HepG2 (cell line): ENCODE results near the gene GRIN2C. TPM values are rescaled to one million over a fixed set of nuclear protein-coding genes. Genes with fewer than 3 reads are reported as not detected.
A peak's percentile ranks its signal among the peaks of the same experiment; 100 is the strongest.

Source experiments
- ATAC-seq: fragments of 200-7000 bp; cut with Tn5 transposase; 3 replicates; pipeline ENCODE4 v1.9.1; 2020; ENCODE audit warnings: mild to moderate bottlenecking, moderate library complexity
- BruUV-seq: library from RNA; stranded (reverse); fragments of 400-500 nt; replicated peaks from 2 replicates; lab custom pipeline; 2021; lab: Mats Ljungman, UMichigan
- CTCF ChIA-PET: fragments of 300-600 bp; formaldehyde crosslinking; extraction: SDS; loops from one replicate; lab custom pipeline; 2021; ENCODE audit warnings: low total read pairs, inconsistent platforms, low intra/inter-chr PET ratio; lab: Yijun Ruan, JAX
- POLR2A ChIA-PET: fragments of 350-600 bp; sonication (Branson Sonifier 250); formaldehyde crosslinking; loops from one replicate; lab custom pipeline; 2020; ENCODE audit warnings: antibody characterized with exemption, inconsistent platforms; lab: Yijun Ruan, JAX
- DNase-seq: peaks from one replicate; pipeline ENCODE4 v3.0.0-alpha.2; 2015; ENCODE audit warnings: low spot score
- FAIRE-seq: peaks from 3 replicates; lab custom pipeline; 2011; peaks lifted over from hg19 to GRCh38; lab: Jason Lieb, UNC
- H2AFZ ChIP-seq: one replicate; pipeline ENCODE4 v1.6.1; 2011; ENCODE audit warnings: low read length, inconsistent platforms
- H3K27ac ChIP-seq: fragments of 300-600 bp; 3 replicates; pipeline ENCODE4 v1.8.0; 2011; ENCODE audit warnings: mixed run types, mild to moderate bottlenecking, mixed read lengths, low read length, inconsistent platforms; ENCODE audit not compliant: insufficient read depth; ENCODE audit errors: extremely low read length
- H3K27me3 ChIP-seq, 2 experiments: fragments of 200-600 bp in 1 of 2; 2 replicates in 1 of 2; 3 replicates in 1 of 2; pipeline versions ENCODE4 v1.6.0 to v1.8.0; 2011; ENCODE audit warnings: low read length in 2 of 2, mild to moderate bottlenecking in 2 of 2, moderate library complexity in 2 of 2, inconsistent platforms in 1 of 2; ENCODE audit not compliant: insufficient read depth in 2 of 2, control insufficient read depth in 1 of 2
- H3K36me3 ChIP-seq, 2 experiments: fragments of 200-600 bp in 1 of 2; replicated peaks in 1 of 2; 2 replicates in 1 of 2; 3 replicates in 1 of 2; pipeline versions ENCODE4 v1.5.1 to v1.8.0; 2011; ENCODE audit warnings: low read length in 2 of 2, inconsistent platforms in 1 of 2; ENCODE audit not compliant: insufficient read depth in 2 of 2, control insufficient read depth in 1 of 2
- H3K4me1 ChIP-seq: 2 replicates; pipeline ENCODE4 v1.5.1; 2012; ENCODE audit warnings: low read length, inconsistent platforms; ENCODE audit not compliant: insufficient read depth
- H3K4me2 ChIP-seq: 2 replicates; pipeline ENCODE4 v1.6.0; 2011; ENCODE audit warnings: low read depth, low read length, inconsistent platforms
- H3K4me3 ChIP-seq, 3 experiments: fragments of 200-600 bp in 1 of 3; sonication (generic), shearing (Covaris generic) in 1 of 3; replicated peaks in 1 of 3; 2 replicates each; pipeline ENCODE4 v1.5.1; 2011 to 2016; ENCODE audit warnings: low read length in 3 of 3, inconsistent platforms in 2 of 3, low read depth in 2 of 3, mild to moderate bottlenecking in 2 of 3, control low read depth in 1 of 3, mixed read lengths in 1 of 3; ENCODE audit not compliant: insufficient read depth in 1 of 3
- H3K79me2 ChIP-seq: one replicate; pipeline ENCODE4 v1.6.1; 2011; ENCODE audit warnings: low read length, inconsistent platforms; ENCODE audit not compliant: insufficient read depth
- H3K9ac ChIP-seq: 2 replicates; pipeline ENCODE4 v1.6.0; 2011; ENCODE audit warnings: mild to moderate bottlenecking, low read depth, low read length, inconsistent platforms; ENCODE audit not compliant: insufficient read depth
- H3K9me3 ChIP-seq: 2 replicates; pipeline ENCODE4 v1.5.1; 2012; ENCODE audit warnings: mild to moderate bottlenecking, low read length
- H4K20me1 ChIP-seq: 2 replicates; pipeline ENCODE4 v1.6.0; 2011; ENCODE audit warnings: inconsistent platforms, mild to moderate bottlenecking, low read length, moderate library complexity; ENCODE audit not compliant: insufficient read depth
- AKAP8 ChIP-seq: sonication (generic); formaldehyde crosslinking; IDR thresholded peaks from 2 replicates; pipeline ENCODE4 v1.5.1; 2020; ENCODE audit warnings: mild to moderate bottlenecking, missing genetic modification reagents
- NBN ChIP-seq: fragments of 450-650 bp; conservative IDR thresholded peaks from 2 replicates; pipeline ENCODE4 v1.6.1; 2017
- NR2F1 ChIP-seq, 2 experiments: fragments of 450-650 bp in 1 of 2; formaldehyde crosslinking in 1 of 2; IDR thresholded peaks; 2 replicates each; pipeline versions ENCODE4 v1.5.0 to v1.6.1; 2016 to 2020; ENCODE audit warnings: mild to moderate bottlenecking in 1 of 2, missing compliant biosample characterization in 1 of 2, missing genetic modification reagents in 1 of 2, moderate library complexity in 1 of 2
- RBM39 ChIP-seq: fragments of 200-400 bp; formaldehyde crosslinking; IDR thresholded peaks from one replicate; pipeline ENCODE4 v1.6.1; 2018; ENCODE audit warnings: antibody characterized with exemption, mild to moderate bottlenecking, low read depth, low read length; ENCODE audit not compliant: poor library complexity, severe bottlenecking
- SOX13 ChIP-seq, 3 experiments: fragments of 450-650 bp in 1 of 3; sonication (generic) in 1 of 3; formaldehyde crosslinking in 1 of 3; IDR thresholded peaks in 2 of 3; conservative IDR thresholded peaks in 1 of 3; 2 replicates each; pipeline versions ENCODE4 v1.5.0 to v1.6.1; 2016 to 2020; ENCODE audit warnings: antibody characterized with exemption in 1 of 3, mild to moderate bottlenecking in 1 of 3, missing compliant biosample characterization in 1 of 3, missing genetic modification reagents in 1 of 3, moderate library complexity in 1 of 3
- ZNF329 ChIP-seq: sonication (generic); formaldehyde crosslinking; IDR thresholded peaks from 2 replicates; pipeline ENCODE4 v1.9.0; 2021; ENCODE audit warnings: low read depth, mild to moderate bottlenecking, missing genetic modification reagents
- WGBS: methylation state at CpG from one replicate; pipeline ENCODE4 v1.1.6; 2017; ENCODE audit warnings: low lambda C conversion rate; 5-methylcytosine and 5-hydroxymethylcytosine counted together
- in situ Hi-C: cut with HindIII; loops from 2 replicates; pipeline ENCODE4 v1.10.0; 2017; ENCODE audit warnings: low pct_unique_long_range_greater_than_20kb; ENCODE audit not compliant: extremely low pct_ligation_motif_present
- intact Hi-C: fragments of 100-400 bp; cut with micrococcal nuclease; formaldehyde crosslinking; loops from one replicate; pipeline ENCODE4 v1.10.0; 2022; ENCODE audit not compliant: unreplicated experiment
- polyA plus RNA-seq, 8 experiments: library from polyadenylated mRNA; depleted of rRNA in 3 of 8; stranded (reverse) in 7 of 8; unstranded in 1 of 8; fragments of >200 nt; fragmentation: Illumina TruSeq in 4 of 8; extraction: Trizol in 4 of 8; gene quantifications; 2 replicates each; pipeline versions ENCODE4 v1.2.1 to v1.2.3, GENCODE V29; 2011 to 2016; ENCODE audit warnings: low read depth in 4 of 8, missing spikeins in 1 of 8, mixed read lengths in 1 of 8; ENCODE audit not compliant: insufficient read depth in 1 of 8
- total RNA-seq, 5 experiments: library from RNA; depleted of rRNA; stranded (reverse); fragments of >200 nt; fragmentation: Illumina TruSeq; extraction: Trizol; gene quantifications; 2 replicates each; pipeline ENCODE4 v1.2.3, GENCODE V29; 2016; ENCODE audit warnings: low read depth in 1 of 5
- TF ChIP-seq, protein P1 (sequence below): sonication (generic); formaldehyde crosslinking; conservative IDR thresholded peaks from 2 replicates; pipeline ENCODE4 v1.8.0; 2022; ENCODE audit warnings: mild to moderate bottlenecking, moderate library complexity, missing genetic modification reagents
- TF ChIP-seq, protein P2 (sequence below): sonication (generic); formaldehyde crosslinking; IDR thresholded peaks from 2 replicates; pipeline ENCODE4 v1.4.0; 2020; ENCODE audit warnings: missing genetic modification reagents
- TF ChIP-seq, protein P3 (sequence below): sonication (generic); formaldehyde crosslinking; IDR thresholded peaks from 2 replicates; pipeline ENCODE4 v1.4.0; 2020; ENCODE audit warnings: mild to moderate bottlenecking, low read depth, missing genetic modification reagents
- TF ChIP-seq, protein P4 (sequence below): sonication (generic); formaldehyde crosslinking; IDR thresholded peaks from 2 replicates; pipeline ENCODE4 v1.8.0; 2022; ENCODE audit warnings: missing genetic modification reagents, mild to moderate bottlenecking, inconsistent platforms, borderline replicate concordance
- TF ChIP-seq, protein P5 (sequence below): sonication (generic); formaldehyde crosslinking; IDR thresholded peaks from 2 replicates; pipeline ENCODE4 v1.8.0; 2022; ENCODE audit warnings: mild to moderate bottlenecking, missing genetic modification reagents
- TF ChIP-seq, protein P6 (sequence below): sonication (generic); formaldehyde crosslinking; IDR thresholded peaks from 2 replicates; pipeline ENCODE4 v1.4.0; 2020; ENCODE audit warnings: missing genetic modification reagents

Gene GRIN2C
- total and polyA plus RNA-seq, 2 of the 13 experiments (the other 11 are each of a cell fraction or from before 2014, with no cell fraction given) = 0.03 to 0.11 TPM

DNA sequence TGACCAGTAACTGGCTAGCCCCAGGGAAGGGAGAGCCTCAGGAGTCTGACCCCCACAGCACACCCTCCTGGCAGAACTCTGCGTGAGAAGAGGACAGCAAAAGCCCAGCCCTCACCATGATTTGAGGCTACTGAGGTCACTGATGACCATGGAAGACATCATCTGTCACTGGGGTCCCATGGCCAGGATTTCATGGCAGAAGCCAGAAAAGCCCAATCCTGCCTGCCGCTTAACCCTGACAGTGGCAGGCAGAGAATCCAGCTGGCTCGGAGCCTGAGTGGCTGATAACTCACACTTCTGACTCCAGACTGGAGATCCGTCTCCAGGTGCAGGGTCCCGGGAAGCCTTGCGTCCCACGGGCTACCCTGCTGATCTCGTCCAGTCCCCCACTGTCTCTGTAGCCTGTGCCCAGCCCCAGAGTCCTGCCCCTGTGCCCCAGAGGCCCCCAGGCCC lies 17.5 kb downstream of the GRIN2C start:
- ATAC-seq (peak; percentile 42), DNase-seq (no peak), FAIRE-seq (peak; percentile 23)
- Histone ChIP-seq H3K4me1 (peaks cover 16% of the 10 kb centered on the region), H3K36me3 (no peaks in the 10 kb centered on the region), H4K20me1 (no peaks in the 10 kb centered on the region), H2AFZ (no peak overlapping the region), H3K9me3 (no peaks in the 10 kb centered on the region), H3K79me2 (no peaks in the 10 kb centered on the region), H3K4me3 (peak overlapping the region; percentile 23 to 71 (median 26); a peak in 3 of 6 replicates), H3K27me3 (peaks cover 0 to 8% of the 10 kb centered on the region in 2 experiments; a peak in 1 of 5 replicates), H3K9ac (peak overlapping the region; percentile 63), H3K4me2 (peak overlapping the region; percentile 70), H3K27ac (no peak overlapping the region)
- in situ Hi-C loops = no loop called here
- CTCF ChIA-PET = interaction anchor here (1.1 to 1.2 kb wide), 2 partner anchors 20 to 23 kb away, joined by 8 read pairs; no protein-coding TSS in a partner anchor
- BruUV-seq = no TSS peak
- intact Hi-C loops = loop anchor here (2.0 kb wide), 1 partner anchor 21 kb away; no protein-coding TSS in a partner anchor
- POLR2A ChIA-PET = interaction anchor here (0.8 to 1.9 kb wide), 5 partner anchors 10 to 104 kb away, joined by 3 to 15 read pairs (median 6); partner anchors contain the start of gene FDXR
- 93% methylated on average over 3 of the region's 8 CpGs for WGBS
- TF ChIP-seq NR2F1 (CRISPR knock-in tag; IDR thresholded peaks at IDR 0.05) (no peak), SOX13 (IDR thresholded peaks at IDR 0.05) (no peak), SOX13 (CRISPR knock-in tag; conservative IDR thresholded peaks at IDR 0.05 in 1 of 2, IDR thresholded peaks at IDR 0.05 in 1 of 2) (0 out of 4 replicates have a peak, but pooled peaks of 1 of the 2 experiments have one; percentile 4), RBM39 (no peak), ZNF329 (CRISPR knock-in tag) (no peak), AKAP8 (CRISPR knock-in tag) (0 out of 2 replicates have a peak, but pooled peaks have one; percentile 46), NBN (no peak)
- TF ChIP-seq, protein P1, sequence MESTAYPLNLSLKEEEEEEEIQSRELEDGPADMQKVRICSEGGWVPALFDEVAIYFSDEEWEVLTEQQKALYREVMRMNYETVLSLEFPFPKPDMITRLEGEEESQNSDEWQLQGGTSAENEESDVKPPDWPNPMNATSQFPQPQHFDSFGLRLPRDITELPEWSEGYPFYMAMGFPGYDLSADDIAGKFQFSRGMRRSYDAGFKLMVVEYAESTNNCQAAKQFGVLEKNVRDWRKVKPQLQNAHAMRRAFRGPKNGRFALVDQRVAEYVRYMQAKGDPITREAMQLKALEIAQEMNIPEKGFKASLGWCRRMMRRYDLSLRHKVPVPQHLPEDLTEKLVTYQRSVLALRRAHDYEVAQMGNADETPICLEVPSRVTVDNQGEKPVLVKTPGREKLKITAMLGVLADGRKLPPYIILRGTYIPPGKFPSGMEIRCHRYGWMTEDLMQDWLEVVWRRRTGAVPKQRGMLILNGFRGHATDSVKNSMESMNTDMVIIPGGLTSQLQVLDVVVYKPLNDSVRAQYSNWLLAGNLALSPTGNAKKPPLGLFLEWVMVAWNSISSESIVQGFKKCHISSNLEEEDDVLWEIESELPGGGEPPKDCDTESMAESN (CRISPR knock-in tag) = no peak; the same call in 1 of the 2 replicates
- TF ChIP-seq, protein P2, sequence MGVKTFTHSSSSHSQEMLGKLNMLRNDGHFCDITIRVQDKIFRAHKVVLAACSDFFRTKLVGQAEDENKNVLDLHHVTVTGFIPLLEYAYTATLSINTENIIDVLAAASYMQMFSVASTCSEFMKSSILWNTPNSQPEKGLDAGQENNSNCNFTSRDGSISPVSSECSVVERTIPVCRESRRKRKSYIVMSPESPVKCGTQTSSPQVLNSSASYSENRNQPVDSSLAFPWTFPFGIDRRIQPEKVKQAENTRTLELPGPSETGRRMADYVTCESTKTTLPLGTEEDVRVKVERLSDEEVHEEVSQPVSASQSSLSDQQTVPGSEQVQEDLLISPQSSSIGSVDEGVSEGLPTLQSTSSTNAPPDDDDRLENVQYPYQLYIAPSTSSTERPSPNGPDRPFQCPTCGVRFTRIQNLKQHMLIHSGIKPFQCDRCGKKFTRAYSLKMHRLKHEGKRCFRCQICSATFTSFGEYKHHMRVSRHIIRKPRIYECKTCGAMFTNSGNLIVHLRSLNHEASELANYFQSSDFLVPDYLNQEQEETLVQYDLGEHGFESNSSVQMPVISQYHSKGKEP (CRISPR knock-in tag) = no peak
- TF ChIP-seq, protein P3, sequence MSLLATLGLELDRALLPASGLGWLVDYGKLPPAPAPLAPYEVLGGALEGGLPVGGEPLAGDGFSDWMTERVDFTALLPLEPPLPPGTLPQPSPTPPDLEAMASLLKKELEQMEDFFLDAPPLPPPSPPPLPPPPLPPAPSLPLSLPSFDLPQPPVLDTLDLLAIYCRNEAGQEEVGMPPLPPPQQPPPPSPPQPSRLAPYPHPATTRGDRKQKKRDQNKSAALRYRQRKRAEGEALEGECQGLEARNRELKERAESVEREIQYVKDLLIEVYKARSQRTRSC (CRISPR knock-in tag) = no peak
- TF ChIP-seq, protein P4, sequence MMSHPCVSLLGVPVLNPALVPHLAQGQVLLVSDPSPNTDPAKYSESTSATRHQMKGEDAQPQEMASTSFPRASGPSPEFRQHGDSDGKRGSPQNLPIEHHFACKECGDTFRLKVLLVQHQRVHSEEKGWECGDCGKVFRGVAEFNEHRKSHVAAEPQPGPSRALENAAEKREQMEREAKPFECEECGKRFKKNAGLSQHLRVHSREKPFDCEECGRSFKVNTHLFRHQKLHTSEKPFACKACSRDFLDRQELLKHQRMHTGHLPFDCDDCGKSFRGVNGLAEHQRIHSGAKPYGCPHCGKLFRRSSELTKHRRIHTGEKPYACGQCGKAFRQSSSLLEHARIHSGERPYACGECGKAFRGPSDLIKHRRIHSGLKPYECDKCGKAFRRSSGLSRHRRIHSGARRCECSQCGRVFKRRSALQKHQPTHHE (CRISPR knock-in tag) = no peak
- TF ChIP-seq, protein P5, sequence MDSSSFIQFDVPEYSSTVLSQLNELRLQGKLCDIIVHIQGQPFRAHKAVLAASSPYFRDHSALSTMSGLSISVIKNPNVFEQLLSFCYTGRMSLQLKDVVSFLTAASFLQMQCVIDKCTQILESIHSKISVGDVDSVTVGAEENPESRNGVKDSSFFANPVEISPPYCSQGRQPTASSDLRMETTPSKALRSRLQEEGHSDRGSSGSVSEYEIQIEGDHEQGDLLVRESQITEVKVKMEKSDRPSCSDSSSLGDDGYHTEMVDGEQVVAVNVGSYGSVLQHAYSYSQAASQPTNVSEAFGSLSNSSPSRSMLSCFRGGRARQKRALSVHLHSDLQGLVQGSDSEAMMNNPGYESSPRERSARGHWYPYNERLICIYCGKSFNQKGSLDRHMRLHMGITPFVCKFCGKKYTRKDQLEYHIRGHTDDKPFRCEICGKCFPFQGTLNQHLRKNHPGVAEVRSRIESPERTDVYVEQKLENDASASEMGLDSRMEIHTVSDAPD (CRISPR knock-in tag) = no peak
- TF ChIP-seq, protein P6, sequence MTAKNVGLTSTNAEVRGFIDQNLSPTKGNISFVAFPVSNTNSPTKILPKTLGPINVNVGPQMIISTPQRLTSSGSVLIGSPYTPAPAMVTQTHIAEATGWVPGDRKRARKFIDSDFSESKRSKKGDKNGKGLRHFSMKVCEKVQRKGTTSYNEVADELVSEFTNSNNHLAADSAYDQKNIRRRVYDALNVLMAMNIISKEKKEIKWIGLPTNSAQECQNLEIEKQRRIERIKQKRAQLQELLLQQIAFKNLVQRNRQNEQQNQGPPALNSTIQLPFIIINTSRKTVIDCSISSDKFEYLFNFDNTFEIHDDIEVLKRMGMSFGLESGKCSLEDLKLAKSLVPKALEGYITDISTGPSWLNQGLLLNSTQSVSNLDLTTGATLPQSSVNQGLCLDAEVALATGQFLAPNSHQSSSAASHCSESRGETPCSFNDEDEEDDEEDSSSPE (CRISPR knock-in tag) = 0 out of 2 replicates have a peak, but pooled peaks have one; percentile 3
